Mesenchymal stem cell (in vitro differentiated cells and primary cell): Measurements from ENCODE around the gene DSCAM.

Experiments used
- DNase-seq: peaks from one replicate; pipeline ENCODE4 v3.0.0-alpha.2; 2013
- H2AFZ ChIP-seq: one replicate; pipeline ENCODE4 v1.6.1; 2013; ENCODE audit warnings: low read depth, mild to moderate bottlenecking, control low read depth, inconsistent platforms, low read length, moderate library complexity
- H2AK5ac ChIP-seq: 2 replicates; pipeline ENCODE4 v1.6.1; 2013; ENCODE audit warnings: low read length, moderate library complexity, mild to moderate bottlenecking, inconsistent platforms; ENCODE audit not compliant: severe bottlenecking
- H2BK120ac ChIP-seq: one replicate; pipeline ENCODE4 v1.6.1; 2013; ENCODE audit warnings: low read depth, mild to moderate bottlenecking, inconsistent platforms, low read length, moderate library complexity
- H2BK12ac ChIP-seq, 2 experiments: one replicate each; pipeline ENCODE4 v1.6.1; 2013; ENCODE audit warnings: inconsistent platforms in 2 of 2, low read length in 2 of 2, mild to moderate bottlenecking in 2 of 2, moderate library complexity in 2 of 2, control low read depth in 1 of 2
- H2BK15ac ChIP-seq: one replicate; pipeline ENCODE4 v1.6.1; 2013; ENCODE audit warnings: mild to moderate bottlenecking, low read depth, inconsistent platforms; ENCODE audit not compliant: poor library complexity, severe bottlenecking
- H2BK5ac ChIP-seq: 2 replicates; pipeline ENCODE4 v1.6.1; 2013; ENCODE audit warnings: low read depth, mild to moderate bottlenecking, low read length, control low read depth, inconsistent platforms; ENCODE audit not compliant: poor library complexity, severe bottlenecking
- H3K14ac ChIP-seq, 2 experiments: one replicate each; pipeline ENCODE4 v1.6.1; 2013; ENCODE audit warnings: inconsistent platforms in 2 of 2, low read length in 2 of 2, control low read depth in 1 of 2, mild to moderate bottlenecking in 1 of 2, moderate library complexity in 1 of 2
- H3K18ac ChIP-seq, 2 experiments: one replicate each; pipeline ENCODE4 v1.6.1; 2013; ENCODE audit warnings: inconsistent platforms in 2 of 2, low read length in 2 of 2, control low read depth in 1 of 2, low read depth in 1 of 2, mild to moderate bottlenecking in 1 of 2
- H3K23ac ChIP-seq, 2 experiments: one replicate each; pipeline ENCODE4 v1.6.1; 2013; ENCODE audit warnings: inconsistent platforms in 2 of 2, low read length in 2 of 2, mild to moderate bottlenecking in 2 of 2, moderate library complexity in 2 of 2, control low read depth in 1 of 2
- H3K27ac ChIP-seq: 2 replicates; pipeline ENCODE4 v1.5.1; 2013; ENCODE audit warnings: mild to moderate bottlenecking, moderate library complexity, low read length, control low read depth, inconsistent platforms; ENCODE audit not compliant: poor library complexity, severe bottlenecking
- H3K27me3 ChIP-seq, 2 experiments: 2 replicates each; pipeline versions ENCODE4 v1.6.1 to v1.7.0; 2013; ENCODE audit warnings: low read length in 2 of 2, mild to moderate bottlenecking in 2 of 2, moderate library complexity in 2 of 2, control low read depth in 1 of 2, inconsistent platforms in 1 of 2; ENCODE audit not compliant: control insufficient read depth in 1 of 2, insufficient read depth in 1 of 2
- H3K36me3 ChIP-seq, 2 experiments: 2 replicates each; pipeline versions ENCODE4 v1.6.1 to v1.7.0; 2013; ENCODE audit warnings: low read length in 2 of 2, control low read depth in 1 of 2, inconsistent platforms in 1 of 2, low read depth in 1 of 2, mild to moderate bottlenecking in 1 of 2; ENCODE audit not compliant: insufficient read depth in 2 of 2, control insufficient read depth in 1 of 2
- H3K4ac ChIP-seq, 2 experiments: one replicate each; pipeline ENCODE4 v1.6.1; 2013; ENCODE audit warnings: inconsistent platforms in 2 of 2, low read length in 2 of 2, mild to moderate bottlenecking in 2 of 2, moderate library complexity in 2 of 2, control low read depth in 1 of 2, low read depth in 1 of 2
- H3K4me1 ChIP-seq: 2 replicates; pipeline ENCODE4 v1.6.1; 2013; ENCODE audit warnings: low read depth, low read length, control low read depth; ENCODE audit not compliant: control insufficient read depth, insufficient read depth
- H3K4me2 ChIP-seq: 2 replicates; pipeline ENCODE4 v1.6.1; 2013; ENCODE audit warnings: low read length, mild to moderate bottlenecking, inconsistent platforms; ENCODE audit not compliant: poor library complexity, severe bottlenecking
- H3K4me3 ChIP-seq, 2 experiments: 2 replicates each; pipeline versions ENCODE4 v1.5.1 to v1.7.0; 2013; ENCODE audit warnings: low read length in 2 of 2, mild to moderate bottlenecking in 2 of 2, control low read depth in 1 of 2, low read depth in 1 of 2; ENCODE audit not compliant: insufficient read depth in 1 of 2
- H3K79me1 ChIP-seq: replicated peaks from 2 replicates; pipeline ENCODE4 v1.6.1; 2013; ENCODE audit warnings: mild to moderate bottlenecking, control low read depth, low read length, inconsistent platforms; ENCODE audit not compliant: poor library complexity, severe bottlenecking
- H3K9ac ChIP-seq: 2 replicates; pipeline ENCODE4 v1.7.0; 2013; ENCODE audit warnings: mild to moderate bottlenecking, low read length, moderate library complexity
- H3K9me3 ChIP-seq: 2 replicates; pipeline ENCODE4 v1.7.0; 2013; ENCODE audit warnings: mild to moderate bottlenecking, low read length; ENCODE audit not compliant: control insufficient read depth
- H4K8ac ChIP-seq: one replicate; pipeline ENCODE4 v1.6.1; 2013; ENCODE audit warnings: inconsistent platforms, mild to moderate bottlenecking, low read length, moderate library complexity
- H4K91ac ChIP-seq: one replicate; pipeline ENCODE4 v1.6.1; 2013; ENCODE audit warnings: mild to moderate bottlenecking, low read length, inconsistent platforms
- WGBS: methylation state at CpG from one replicate; pipeline ENCODE4 v1.1.7; 2013; ENCODE audit warnings: mixed read lengths; 5-methylcytosine and 5-hydroxymethylcytosine counted together

The DSCAM gene

DNA sequence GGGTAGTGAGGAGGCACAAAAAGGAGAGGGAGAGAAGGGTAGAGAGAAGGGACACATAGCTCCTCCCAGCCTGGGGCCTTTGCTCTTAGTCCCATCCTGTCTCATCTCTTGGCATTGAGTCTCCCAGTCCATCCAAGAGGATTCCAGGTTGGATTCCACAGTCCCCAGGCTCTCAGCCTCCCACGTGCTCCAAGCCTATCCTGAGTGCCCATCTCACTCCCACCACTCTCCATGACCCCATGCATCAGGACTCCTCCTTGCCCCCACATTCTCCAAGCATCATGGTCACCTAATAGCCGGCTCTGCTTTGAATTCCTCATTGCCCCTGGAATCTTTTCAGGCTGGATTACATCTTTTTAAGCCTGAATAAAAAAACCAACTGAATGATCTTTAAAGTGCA is 87.9 kb downstream of the DSCAM start:
- no peak overlapping the region for H3K14ac ChIP-seq
- no peak for DNase-seq
- 51% methylated on average over 2 of the region's 2 CpGs for WGBS
- H2AK5ac ChIP-seq, result no peak overlapping the region
- no peaks in the 10 kb centered on the region for H3K79me1 ChIP-seq
- H2BK15ac ChIP-seq, result no peak overlapping the region
- H2BK5ac ChIP-seq, result no peak overlapping the region
- H3K23ac ChIP-seq, result no peak overlapping the region
- no peak overlapping the region for H3K9ac ChIP-seq
- no peak overlapping the region for H3K4ac ChIP-seq
- H3K9me3 ChIP-seq, result no peaks in the 10 kb centered on the region
- H2AFZ ChIP-seq, result no peak overlapping the region
- no peak overlapping the region for H3K18ac ChIP-seq
- H4K8ac ChIP-seq, result no peak overlapping the region
- H2BK12ac ChIP-seq, result no peak overlapping the region
- H3K4me1 ChIP-seq, result no peaks in the 10 kb centered on the region
- no peak overlapping the region for H4K91ac ChIP-seq
- H2BK120ac ChIP-seq, result no peak overlapping the region
- H3K27ac ChIP-seq, result no peak overlapping the region
- H3K36me3 ChIP-seq, result no peaks in the 10 kb centered on the region
- H3K4me3 ChIP-seq, result no peak overlapping the region
- H3K27me3 ChIP-seq, result no peaks in the 10 kb centered on the region
- no peak overlapping the region for H3K4me2 ChIP-seq

DNA sequence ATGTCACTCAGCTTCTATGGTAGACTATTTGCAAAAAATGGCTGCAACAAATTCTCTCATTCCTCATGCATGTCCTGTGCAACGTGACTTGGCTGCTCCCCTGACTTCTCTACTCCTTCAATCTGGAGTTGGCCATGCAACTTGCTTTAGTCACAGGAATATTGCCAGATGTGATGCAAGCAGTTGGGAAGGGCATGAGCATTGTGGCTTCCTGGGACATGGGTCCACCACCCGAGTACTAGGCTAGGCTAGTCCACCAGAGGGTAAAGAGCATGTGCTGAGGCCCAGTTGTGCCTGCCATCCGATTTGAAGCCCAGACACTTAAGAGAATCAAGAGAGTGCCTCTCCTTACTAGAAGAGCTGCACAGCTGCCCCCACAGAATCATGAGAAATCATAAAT is 89.6 kb downstream of the DSCAM start:
- no peak overlapping the region for H2AFZ ChIP-seq
- H3K4me2 ChIP-seq, result no peak overlapping the region
- no peak overlapping the region for H3K4me3 ChIP-seq
- no peaks in the 10 kb centered on the region for H3K79me1 ChIP-seq
- no peak for DNase-seq
- H3K23ac ChIP-seq, result no peak overlapping the region
- no peaks in the 10 kb centered on the region for H3K4me1 ChIP-seq
- H2BK15ac ChIP-seq, result no peak overlapping the region
- WGBS, result 67% methylated on average over 3 of the region's 3 CpGs
- no peak overlapping the region for H4K91ac ChIP-seq
- H3K14ac ChIP-seq, result no peak overlapping the region
- H3K36me3 ChIP-seq, result no peaks in the 10 kb centered on the region
- H3K27ac ChIP-seq, result no peak overlapping the region
- no peak overlapping the region for H2BK120ac ChIP-seq
- H3K27me3 ChIP-seq, result no peaks in the 10 kb centered on the region
- H2BK5ac ChIP-seq, result no peak overlapping the region
- no peak overlapping the region for H4K8ac ChIP-seq
- no peaks in the 10 kb centered on the region for H3K9me3 ChIP-seq
- H3K4ac ChIP-seq, result no peak overlapping the region
- no peak overlapping the region for H3K9ac ChIP-seq
- no peak overlapping the region for H2AK5ac ChIP-seq
- no peak overlapping the region for H3K18ac ChIP-seq
- H2BK12ac ChIP-seq, result no peak overlapping the region

DNA sequence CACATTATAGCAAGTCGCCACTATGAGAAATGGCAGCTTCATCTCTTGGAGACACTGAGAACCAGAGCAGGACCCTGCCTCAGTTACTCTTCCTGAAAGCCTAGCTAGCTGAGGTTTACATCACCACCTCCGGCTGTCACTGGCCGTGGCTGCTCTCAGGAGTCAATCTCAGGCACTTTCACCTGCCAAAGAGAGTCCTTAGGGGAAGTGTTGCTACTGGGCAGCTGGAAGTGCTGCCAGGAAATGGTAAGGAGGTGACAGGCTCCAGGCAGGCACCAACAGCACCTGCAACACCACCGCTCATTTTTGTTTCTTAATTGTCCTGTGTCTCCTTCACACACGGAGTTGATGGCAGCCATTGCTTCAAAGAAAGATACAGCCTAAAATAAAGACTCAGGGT is 92.5 kb downstream of the DSCAM start:
- no peak overlapping the region for H2AK5ac ChIP-seq
- H3K4ac ChIP-seq, result no peak overlapping the region
- no peaks in the 10 kb centered on the region for H3K36me3 ChIP-seq
- H3K4me3 ChIP-seq, result no peak overlapping the region
- H3K23ac ChIP-seq, result no peak overlapping the region
- DNase-seq, result no peak
- no peak overlapping the region for H4K8ac ChIP-seq
- no peak overlapping the region for H3K18ac ChIP-seq
- H2BK5ac ChIP-seq, result no peak overlapping the region
- no peak overlapping the region for H3K14ac ChIP-seq
- no peaks in the 10 kb centered on the region for H3K27me3 ChIP-seq
- no peaks in the 10 kb centered on the region for H3K4me1 ChIP-seq
- H4K91ac ChIP-seq, result no peak overlapping the region
- 82% methylated on average over 5 of the region's 5 CpGs for WGBS
- H2AFZ ChIP-seq, result no peak overlapping the region
- no peak overlapping the region for H3K4me2 ChIP-seq
- no peaks in the 10 kb centered on the region for H3K9me3 ChIP-seq
- H2BK15ac ChIP-seq, result no peak overlapping the region
- no peaks in the 10 kb centered on the region for H3K79me1 ChIP-seq
- no peak overlapping the region for H3K27ac ChIP-seq
- H2BK120ac ChIP-seq, result no peak overlapping the region
- H3K9ac ChIP-seq, result no peak overlapping the region
- H2BK12ac ChIP-seq, result no peak overlapping the region

DNA sequence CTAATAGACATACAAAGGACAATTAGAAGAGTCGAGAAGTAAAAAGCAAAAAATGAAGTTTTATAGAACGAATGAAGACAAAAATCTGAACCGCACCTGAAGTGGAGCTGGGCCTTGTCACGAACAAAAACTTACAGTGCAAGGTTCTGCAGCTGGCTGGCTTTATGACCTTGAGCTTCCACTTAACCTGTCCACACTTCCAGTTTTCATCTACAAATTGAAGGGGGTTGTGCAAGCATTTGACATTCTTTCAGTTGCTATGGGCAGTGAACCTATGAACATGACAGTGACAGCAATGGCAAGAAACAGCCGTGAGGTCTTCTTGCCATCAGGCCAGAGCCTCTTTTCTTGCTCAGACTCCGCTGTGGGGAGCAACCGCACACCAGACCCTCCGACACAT is 93.2 kb downstream of the DSCAM start:
- no peaks in the 10 kb centered on the region for H3K27me3 ChIP-seq
- H4K91ac ChIP-seq, result no peak overlapping the region
- no peak overlapping the region for H2BK5ac ChIP-seq
- H3K27ac ChIP-seq, result no peak overlapping the region
- no peak overlapping the region for H3K4me3 ChIP-seq
- no peak overlapping the region for H3K4ac ChIP-seq
- H3K4me1 ChIP-seq, result no peaks in the 10 kb centered on the region
- DNase-seq, result no peak
- no peak overlapping the region for H2BK12ac ChIP-seq
- no peak overlapping the region for H3K4me2 ChIP-seq
- 80% methylated on average over 8 of the region's 8 CpGs for WGBS
- H3K23ac ChIP-seq, result no peak overlapping the region
- H2AK5ac ChIP-seq, result no peak overlapping the region
- H3K9ac ChIP-seq, result no peak overlapping the region
- H3K9me3 ChIP-seq, result no peaks in the 10 kb centered on the region
- H3K14ac ChIP-seq, result no peak overlapping the region
- H4K8ac ChIP-seq, result no peak overlapping the region
- H3K36me3 ChIP-seq, result no peaks in the 10 kb centered on the region
- no peak overlapping the region for H2BK120ac ChIP-seq
- no peak overlapping the region for H2AFZ ChIP-seq
- no peak overlapping the region for H3K18ac ChIP-seq
- H3K79me1 ChIP-seq, result no peaks in the 10 kb centered on the region
- no peak overlapping the region for H2BK15ac ChIP-seq
